Colonic mucosa (tissue), 4 donors: ENCODE measurements around the gene CELA2B. TPM values are rescaled to one million over a fixed set of nuclear protein-coding genes. Genes with fewer than 3 reads are reported as not detected.
"Not testable (repeated sequence)": the region's sequence is repeated elsewhere in the genome, so short reads cannot be mapped to it uniquely, and the experiment has no call there.

ENCODE experiments used
- DNase-seq: peaks from one replicate; pipeline ENCODE4 v3.0.0-alpha.2; 2020
- H3K27ac ChIP-seq: fragments of 200-600 bp; one replicate; pipeline ENCODE4 v1.8.0; 2021
- H3K27me3 ChIP-seq: fragments of 200-600 bp; one replicate; pipeline ENCODE4 v1.8.0; 2021
- H3K36me3 ChIP-seq: fragments of 200-600 bp; one replicate; pipeline ENCODE4 v1.8.0; 2021
- H3K4me1 ChIP-seq: fragments of 200-600 bp; one replicate; pipeline ENCODE4 v1.8.0; 2021; ENCODE audit warnings: mild to moderate bottlenecking
- H3K4me3 ChIP-seq: fragments of 200-600 bp; one replicate; pipeline ENCODE4 v1.8.0; 2021
- H3K9ac ChIP-seq, 2 donors: one replicate each; pipeline ENCODE4 v1.7.0; 2013; ENCODE audit warnings: control low read depth in 2 of 2, low read depth in 2 of 2, low read length in 2 of 2
- H3K9me3 ChIP-seq: fragments of 200-600 bp; one replicate; pipeline ENCODE4 v1.8.0; 2021
- intact Hi-C: fragments of 100-400 bp; cut with DNase I; formaldehyde crosslinking; loops from one replicate; pipeline ENCODE4 v1.14.1; 2022
- total RNA-seq, 2 donors: library from RNA; stranded (reverse); fragmentation: NEBNext Ultra II Directional in 1 of 2; extraction: Animal tissue kit (Norgen Biotek cat#: 25700) in 1 of 2; gene quantifications; one replicate each; pipeline ENCODE4 v1.2.1, GENCODE V29; 2021
- TF ChIP-seq, protein P1 (sequence below): fragments of 200-600 bp; IDR thresholded peaks from one replicate; pipeline ENCODE4 v1.8.0; 2022; ENCODE audit warnings: antibody characterized with exemption, mild to moderate bottlenecking
- donor health status: healthy.
- donor health status: DM: no; HTN: no; CAD: no.
- donor health status: DM: no; HTN: no; CAD: no.

Gene CELA2B
- total RNA-seq, 2 donors from 2014 or later = 1.1 TPM; not detected in 1

DNA sequence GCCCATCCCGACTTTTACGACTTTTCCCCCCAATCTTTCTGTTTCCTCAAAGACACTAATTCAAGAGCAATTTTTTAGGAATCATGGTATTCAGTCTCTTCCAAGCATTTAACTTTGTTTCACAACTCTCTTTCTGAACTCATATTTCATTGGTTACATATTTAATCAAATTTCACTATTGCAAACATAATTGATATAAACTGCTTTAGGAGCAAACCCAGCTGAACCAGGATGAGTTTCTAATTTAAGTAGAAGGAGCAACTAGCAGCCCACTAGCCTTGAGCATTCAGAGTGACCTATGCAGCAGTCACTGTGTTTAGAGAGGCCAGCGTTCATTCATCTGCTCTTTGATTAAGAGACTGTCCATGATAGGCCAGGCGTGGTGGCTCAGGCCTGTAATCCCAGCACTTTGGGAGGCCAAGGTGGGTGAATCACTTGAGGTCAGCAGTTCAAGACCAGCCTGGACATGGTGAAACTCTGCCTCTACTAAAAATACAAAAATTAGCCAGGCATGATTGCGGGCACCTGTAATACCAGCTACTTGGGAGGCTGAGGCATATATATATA is 1.8 kb downstream of the CELA2B start:
- no peaks in the 10 kb centered on the region for H3K4me1 ChIP-seq
- H3K4me3 ChIP-seq = no peak overlapping the region
- no peaks in the 10 kb centered on the region for H3K27me3 ChIP-seq
- H3K9me3 ChIP-seq = no peaks in the 10 kb centered on the region
- H3K36me3 ChIP-seq = no peaks in the 10 kb centered on the region
- TF ChIP-seq, protein P1, sequence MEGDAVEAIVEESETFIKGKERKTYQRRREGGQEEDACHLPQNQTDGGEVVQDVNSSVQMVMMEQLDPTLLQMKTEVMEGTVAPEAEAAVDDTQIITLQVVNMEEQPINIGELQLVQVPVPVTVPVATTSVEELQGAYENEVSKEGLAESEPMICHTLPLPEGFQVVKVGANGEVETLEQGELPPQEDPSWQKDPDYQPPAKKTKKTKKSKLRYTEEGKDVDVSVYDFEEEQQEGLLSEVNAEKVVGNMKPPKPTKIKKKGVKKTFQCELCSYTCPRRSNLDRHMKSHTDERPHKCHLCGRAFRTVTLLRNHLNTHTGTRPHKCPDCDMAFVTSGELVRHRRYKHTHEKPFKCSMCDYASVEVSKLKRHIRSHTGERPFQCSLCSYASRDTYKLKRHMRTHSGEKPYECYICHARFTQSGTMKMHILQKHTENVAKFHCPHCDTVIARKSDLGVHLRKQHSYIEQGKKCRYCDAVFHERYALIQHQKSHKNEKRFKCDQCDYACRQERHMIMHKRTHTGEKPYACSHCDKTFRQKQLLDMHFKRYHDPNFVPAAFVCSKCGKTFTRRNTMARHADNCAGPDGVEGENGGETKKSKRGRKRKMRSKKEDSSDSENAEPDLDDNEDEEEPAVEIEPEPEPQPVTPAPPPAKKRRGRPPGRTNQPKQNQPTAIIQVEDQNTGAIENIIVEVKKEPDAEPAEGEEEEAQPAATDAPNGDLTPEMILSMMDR = no peak
- no peak overlapping the region for H3K27ac ChIP-seq
- DNase-seq = no peak
- intact Hi-C loops = no loop called here
- H3K9ac ChIP-seq = no peak overlapping the region

DNA sequence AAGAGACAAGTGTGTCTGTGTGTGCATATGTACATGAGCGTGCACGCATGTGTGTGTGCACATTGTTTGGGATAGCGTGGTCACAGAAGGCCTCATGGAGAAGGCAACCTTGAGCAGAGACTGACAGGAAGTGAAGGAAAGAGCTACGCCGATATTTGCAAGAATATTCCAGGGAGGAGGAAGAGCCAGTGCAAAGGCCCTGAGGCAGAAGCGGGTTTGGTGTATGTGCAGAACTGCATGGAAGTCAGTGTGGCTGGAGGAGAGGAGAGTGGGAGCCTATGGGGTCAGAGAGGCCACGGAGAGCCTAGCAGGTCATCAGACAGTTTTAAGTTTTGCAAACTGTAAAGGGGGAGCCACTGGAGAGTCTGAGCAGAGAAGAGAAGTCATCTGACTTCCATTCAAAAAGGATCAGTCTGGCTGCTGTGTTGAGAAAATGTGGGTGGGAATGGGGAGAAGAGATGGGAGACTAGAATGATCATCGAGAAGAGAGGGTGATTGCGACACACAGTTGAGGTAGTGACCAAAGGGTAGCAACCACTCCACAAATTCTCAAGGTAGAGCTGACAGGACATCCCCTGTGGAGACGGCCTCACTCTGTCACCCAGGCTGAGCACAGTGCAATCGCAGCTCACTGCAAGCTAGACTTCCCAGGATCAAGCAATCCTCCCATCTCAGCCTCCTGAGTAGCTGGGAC is 3.9 kb downstream of the CELA2B start:
- Histone ChIP-seq H3K27ac (no peak overlapping the region), H3K27me3 (no peaks in the 10 kb centered on the region), H3K9me3 (no peaks in the 10 kb centered on the region), H3K9ac (no peak overlapping the region), H3K4me1 (no peaks in the 10 kb centered on the region), H3K36me3 (no peaks in the 10 kb centered on the region), H3K4me3 (no peak overlapping the region)
- TF ChIP-seq, protein P1 = no peak
- DNase-seq = no peak
- intact Hi-C loops = no loop called here

DNA sequence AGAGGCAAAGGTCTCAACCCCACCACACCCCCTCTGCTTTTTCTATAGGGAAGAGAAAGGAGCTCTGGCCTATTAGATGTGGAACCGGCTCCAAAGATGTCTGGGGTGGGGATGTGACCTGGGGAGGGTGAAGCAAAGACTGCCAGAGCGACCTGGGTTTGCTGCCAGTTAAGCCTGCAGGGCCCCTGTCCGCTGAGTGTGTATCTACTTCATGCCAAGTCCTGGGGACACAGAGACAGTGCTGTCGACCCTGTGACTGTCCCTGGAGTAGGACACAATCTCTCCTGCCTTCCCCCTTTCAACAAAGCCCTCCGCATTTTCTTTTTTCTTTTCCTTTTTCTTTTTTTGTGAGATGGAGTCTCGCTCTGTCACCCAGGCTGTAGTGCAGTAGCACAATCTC is 6.6 kb downstream of the CELA2B start:
- H3K36me3 ChIP-seq, H3K9ac ChIP-seq, H3K4me1 ChIP-seq, DNase-seq, intact Hi-C loops, H3K27me3 ChIP-seq, H3K27ac ChIP-seq, H3K4me3 ChIP-seq, H3K9me3 ChIP-seq: not testable (repeated sequence)

DNA sequence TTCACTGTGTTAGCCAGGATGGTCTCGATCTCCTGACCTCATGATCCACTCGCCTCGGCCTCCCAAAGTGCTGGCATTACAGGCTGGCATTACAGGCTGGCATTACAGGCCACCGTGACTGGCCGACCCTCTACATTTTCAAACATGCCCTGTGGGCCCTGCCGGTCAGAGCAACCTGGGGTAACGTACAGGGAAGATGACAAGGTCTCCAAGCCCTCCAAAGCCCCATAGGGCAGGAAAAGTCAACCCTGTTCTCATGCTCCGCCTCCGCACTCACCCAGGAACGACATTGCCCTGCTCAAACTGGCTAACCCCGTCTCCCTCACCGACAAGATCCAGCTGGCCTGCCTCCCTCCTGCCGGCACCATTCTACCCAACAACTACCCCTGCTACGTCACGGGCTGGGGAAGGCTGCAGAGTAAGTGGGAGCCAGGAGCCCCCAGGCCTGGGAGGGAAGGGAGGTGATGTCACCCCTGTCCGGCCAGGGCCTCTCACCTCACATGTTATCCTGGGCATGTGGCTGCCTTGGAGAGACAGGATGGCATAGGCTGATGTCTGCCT is 7.2 kb downstream of the CELA2B start:
- intact Hi-C loops, H3K27me3 ChIP-seq, H3K4me3 ChIP-seq: not testable (repeated sequence)

DNA sequence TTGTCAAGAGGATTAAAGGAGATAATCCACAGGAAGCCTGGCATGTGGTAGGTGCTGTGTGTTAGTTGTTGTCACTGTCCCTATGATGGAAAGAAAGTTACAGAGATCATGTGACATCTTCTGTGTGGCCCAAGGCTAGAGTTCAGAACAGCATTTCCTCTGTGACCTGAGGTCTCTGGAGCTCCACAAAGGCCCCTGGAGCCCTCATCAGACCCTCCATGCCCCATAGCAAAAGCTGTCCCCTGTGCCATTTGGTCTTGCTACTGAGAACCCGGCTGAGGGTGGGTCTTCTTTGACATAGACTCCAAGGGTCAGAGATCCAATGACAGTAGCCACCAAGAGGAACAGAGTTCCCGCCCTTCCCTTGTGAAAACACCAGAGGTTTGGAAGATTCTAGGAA is 8.1 kb downstream of the CELA2B start:
- intact Hi-C loops = no loop called here
- H3K27me3 ChIP-seq = no peaks in the 10 kb centered on the region
- H3K9me3 ChIP-seq = no peaks in the 10 kb centered on the region
- TF ChIP-seq, protein P1 = no peak
- H3K4me1 ChIP-seq = no peaks in the 10 kb centered on the region
- no peak overlapping the region for H3K27ac ChIP-seq
- H3K36me3 ChIP-seq = no peaks in the 10 kb centered on the region
- DNase-seq = no peak
- H3K4me3 ChIP-seq = no peak overlapping the region
- no peak overlapping the region for H3K9ac ChIP-seq

More for the DNA sequence above, 7.2 kb downstream of the CELA2B start:
- not testable (repeated sequence) for H3K36me3 ChIP-seq, DNase-seq, H3K4me1 ChIP-seq, H3K9me3 ChIP-seq, H3K27ac ChIP-seq, H3K9ac ChIP-seq

DNA sequence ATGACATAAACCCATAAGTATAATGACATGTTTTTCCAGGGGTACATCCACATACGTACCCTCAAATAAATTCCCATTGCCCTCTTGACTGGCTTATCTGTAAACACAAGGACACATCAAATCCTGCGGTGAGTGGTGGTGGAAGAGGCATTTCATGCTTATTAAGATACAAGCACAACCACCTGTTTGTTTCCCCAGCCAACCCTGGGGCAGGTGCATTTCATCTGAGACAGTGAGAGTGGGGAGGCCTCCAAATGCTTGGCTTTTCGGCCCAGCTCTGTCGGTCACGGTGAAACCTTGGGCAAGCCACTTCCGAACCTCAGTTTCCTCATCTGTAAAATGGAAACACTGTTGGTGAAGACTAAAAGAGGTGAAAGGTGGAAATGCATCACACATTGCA is 8.5 kb downstream of the CELA2B start:
- H3K27me3 ChIP-seq, DNase-seq, H3K4me1 ChIP-seq, H3K9me3 ChIP-seq, intact Hi-C loops, H3K9ac ChIP-seq, H3K4me3 ChIP-seq, H3K27ac ChIP-seq, H3K36me3 ChIP-seq: not testable (repeated sequence)

DNA sequence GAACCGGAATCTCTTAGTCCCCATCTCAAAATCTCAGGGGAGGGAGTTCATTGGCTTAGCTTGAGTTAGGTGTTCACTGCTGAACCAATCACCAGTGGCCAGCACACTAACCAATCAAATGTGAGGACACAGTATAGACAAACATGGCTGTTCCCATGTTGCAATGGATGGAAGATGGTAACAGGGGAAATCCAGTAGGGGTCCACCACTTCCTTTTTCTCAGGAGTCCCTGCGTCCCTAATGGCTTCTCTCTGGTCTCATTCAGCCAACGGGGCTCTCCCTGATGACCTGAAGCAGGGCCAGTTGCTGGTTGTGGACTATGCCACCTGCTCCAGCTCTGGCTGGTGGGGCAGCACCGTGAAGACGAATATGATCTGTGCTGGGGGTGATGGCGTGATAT is 9.7 kb downstream of the CELA2B start:
- TF ChIP-seq, protein P1 = no peak
- no peak overlapping the region for H3K27ac ChIP-seq
- H3K4me1 ChIP-seq = no peaks in the 10 kb centered on the region
- DNase-seq = no peak
- H3K36me3 ChIP-seq = no peaks in the 10 kb centered on the region
- intact Hi-C loops = no loop called here
- no peaks in the 10 kb centered on the region for H3K27me3 ChIP-seq
- H3K9ac ChIP-seq = no peak overlapping the region
- no peak overlapping the region for H3K4me3 ChIP-seq
- H3K9me3 ChIP-seq = no peaks in the 10 kb centered on the region

DNA sequence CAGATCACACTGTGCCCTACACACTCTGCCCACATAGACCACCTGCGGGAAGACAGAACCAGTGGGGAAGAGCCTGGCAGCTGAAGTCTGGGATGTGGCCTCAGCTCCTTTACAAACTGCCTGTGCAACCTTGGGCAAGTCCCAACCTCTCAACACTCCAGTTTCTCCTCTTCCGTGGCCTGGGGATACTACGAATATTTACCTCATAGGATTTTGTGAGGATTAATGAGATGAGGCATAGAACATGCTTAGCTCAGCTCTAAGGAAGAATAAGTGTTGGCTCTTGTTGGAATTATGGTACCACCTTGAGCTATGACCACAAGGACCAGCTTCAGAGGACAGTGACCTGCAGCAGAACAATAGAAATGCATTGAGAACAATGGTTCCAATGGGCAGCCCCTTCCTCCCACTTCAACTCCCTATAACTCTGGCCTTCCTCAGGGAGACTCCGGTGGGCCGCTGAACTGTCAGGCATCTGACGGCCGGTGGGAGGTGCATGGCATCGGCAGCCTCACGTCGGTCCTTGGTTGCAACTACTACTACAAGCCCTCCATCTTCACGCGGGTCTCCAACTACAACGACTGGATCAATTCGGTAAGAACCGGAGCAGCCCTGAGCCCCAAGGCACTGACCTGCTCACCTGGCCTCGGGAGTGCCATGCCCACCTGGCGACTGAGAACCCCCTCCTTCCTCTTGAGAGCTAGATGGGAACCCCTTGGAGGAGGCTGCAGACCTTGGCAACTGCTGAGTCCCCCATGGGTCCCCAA is 11.1 kb downstream of the CELA2B start:
- H3K4me1 ChIP-seq, H3K4me3 ChIP-seq, DNase-seq, intact Hi-C loops, H3K36me3 ChIP-seq, H3K9ac ChIP-seq, H3K27me3 ChIP-seq, H3K27ac ChIP-seq, H3K9me3 ChIP-seq: not testable (repeated sequence)
